Breast epithelium (tissue), 4 donors: ENCODE measurements around the gene VMO1. TPM values are rescaled to one million over a fixed set of nuclear protein-coding genes. Genes with fewer than 3 reads are reported as not detected.

ENCODE experiments used
- DNase-seq, 2 donors: peaks; one replicate each; pipeline ENCODE4 v3.0.0-alpha.2; 2019; ENCODE audit warnings: low spot score in 2 of 2
- H3K27ac ChIP-seq, 2 donors: fragments of 200-600 bp; sonication (generic) in 1 of 2; one replicate each; pipeline ENCODE4 v1.5.1; 2016 to 2019; ENCODE audit warnings: mild to moderate bottlenecking in 1 of 2
- H3K27me3 ChIP-seq, 2 donors: fragments of 200-600 bp; sonication (generic) in 1 of 2; one replicate each; pipeline versions ENCODE4 v1.5.1 to v1.6.0; 2017 to 2019; ENCODE audit warnings: control low read depth in 1 of 2, mild to moderate bottlenecking in 1 of 2
- H3K36me3 ChIP-seq: fragments of 200-600 bp; one replicate; pipeline ENCODE4 v1.5.1; 2019
- H3K4me1 ChIP-seq, 2 donors: fragments of 200-600 bp; sonication (generic); one replicate each; pipeline ENCODE4 v1.5.1; 2016 to 2019; ENCODE audit warnings: control low read depth in 1 of 2
- H3K4me3 ChIP-seq, 3 donors: fragments of 200-600 bp; sonication (generic); 1 replicate in 2 of 3; 2 replicates in 1 of 3; pipeline ENCODE4 v1.5.1; 2016 to 2019; ENCODE audit warnings: mild to moderate bottlenecking in 3 of 3, moderate library complexity in 2 of 3
- H3K9me3 ChIP-seq, 2 donors: fragments of 200-600 bp; sonication (generic) in 1 of 2; one replicate each; pipeline ENCODE4 v1.5.1; 2016 to 2019; ENCODE audit warnings: control low read depth in 1 of 2
- CTCF ChIP-seq, 3 donors: fragments of 450-650 bp; IDR thresholded peaks; one replicate each; pipeline ENCODE4 v1.5.1; 2016 to 2017; ENCODE audit warnings: antibody characterized with exemption in 3 of 3, mild to moderate bottlenecking in 3 of 3, moderate library complexity in 3 of 3
- POLR2A ChIP-seq: fragments of 450-650 bp; IDR thresholded peaks from one replicate; pipeline ENCODE4 v1.6.1; 2016; ENCODE audit warnings: antibody characterized with exemption, mild to moderate bottlenecking, moderate library complexity
- POLR2AphosphoS5 ChIP-seq, 3 donors: sonication (generic); formaldehyde crosslinking; IDR thresholded peaks; one replicate each; pipeline ENCODE4 v1.6.1; 2017; ENCODE audit warnings: antibody characterized with exemption in 3 of 3
- intact Hi-C: fragments of 100-400 bp; cut with DNase I; formaldehyde crosslinking; loops from one replicate; pipeline ENCODE4 v1.15.1; 2023; ENCODE audit warnings: low total_unique reads
- total RNA-seq, 3 donors: library from RNA; depleted of rRNA; stranded (reverse); fragments of >200 nt; gene quantifications; one replicate each; pipeline ENCODE4 v1.1.0, GENCODE V29; 2016

Gene VMO1
- total RNA-seq, 3 donors from 2014 or later = 0.98 to 5.0 (median 2.6) TPM

- Histone ChIP-seq H3K4me3 (no peak overlapping the region), H3K27me3 (no peaks in the 10 kb centered on the region), H3K36me3 (no peaks in the 10 kb centered on the region), H3K4me1 (no peaks in the 10 kb centered on the region), H3K27ac (no peak overlapping the region), H3K9me3 (no peaks in the 10 kb centered on the region)
- intact Hi-C loops = no loop called here
- no peak for DNase-seq
- no peak for TF ChIP-seq CTCF (IDR thresholded peaks at IDR 0.05)
Measured at GRCh38 chr17:4772235-4772613, 13.9 kb downstream of the VMO1 start.

GRCh38 chr17:4771519-4772234 is 14.5 kb downstream of the VMO1 start, which contains the start of gene TM4SF5:
Gene TM4SF5, plus strand, starts transcription at chr17:4771886. Its CDS starts 37 bp downstream, at chr17:4771923.
- no peak within 1 kb of the TSS for H3K4me3 ChIP-seq
- no peaks in the 10 kb centered on the region for H3K4me1 ChIP-seq
- H3K27me3 ChIP-seq = no peaks in the 10 kb centered on the region
- no peak for TF ChIP-seq CTCF (IDR thresholded peaks at IDR 0.05)
- TF ChIP-seq POLR2A = no peak
- TF ChIP-seq POLR2AphosphoS5 (IDR thresholded peaks at IDR 0.05) = no peak
- no peak for DNase-seq
- H3K36me3 ChIP-seq = no peaks in the 10 kb centered on the region
- no peaks in the 10 kb centered on the region for H3K9me3 ChIP-seq
- no peak within 1 kb of the TSS for H3K27ac ChIP-seq
- intact Hi-C loops = no loop called here

- intact Hi-C loops = no loop called here
Measured at GRCh38 chr17:4769628-4770027, 16.5 kb downstream of the VMO1 start.

GRCh38 chr17:4768298-4768697 is 17.9 kb downstream of the VMO1 start:
- no peak for DNase-seq
- H3K4me1 ChIP-seq = no peaks in the 10 kb centered on the region
- no peak overlapping the region for H3K27ac ChIP-seq
- no peaks in the 10 kb centered on the region for H3K36me3 ChIP-seq
- no peak for TF ChIP-seq CTCF (IDR thresholded peaks at IDR 0.05)
- TF ChIP-seq POLR2A = no peak
- TF ChIP-seq POLR2AphosphoS5 (IDR thresholded peaks at IDR 0.05) = no peak
- H3K27me3 ChIP-seq = no peaks in the 10 kb centered on the region
- no peak overlapping the region for H3K4me3 ChIP-seq
- intact Hi-C loops = no loop called here
- no peaks in the 10 kb centered on the region for H3K9me3 ChIP-seq

More at GRCh38 chr17:4769628-4770027, 16.5 kb downstream of the VMO1 start:
- no peak overlapping the region for H3K27ac ChIP-seq
- no peaks in the 10 kb centered on the region for H3K9me3 ChIP-seq
- H3K36me3 ChIP-seq = no peaks in the 10 kb centered on the region
- H3K27me3 ChIP-seq = no peaks in the 10 kb centered on the region
- H3K4me3 ChIP-seq = no peak overlapping the region
- H3K4me1 ChIP-seq = no peaks in the 10 kb centered on the region
- no peak for DNase-seq
- TF ChIP-seq CTCF (IDR thresholded peaks at IDR 0.05) = no peak
- no peak for TF ChIP-seq POLR2A
- no peak for TF ChIP-seq POLR2AphosphoS5 (IDR thresholded peaks at IDR 0.05)

- Histone ChIP-seq H3K4me1 (no peaks in the 10 kb centered on the region), H3K36me3 (no peaks in the 10 kb centered on the region), H3K9me3 (no peaks in the 10 kb centered on the region), H3K27ac (no peak overlapping the region), H3K27me3 (no peaks in the 10 kb centered on the region), H3K4me3 (no peak overlapping the region)
- DNase-seq = no peak
- no peak for TF ChIP-seq POLR2A
- TF ChIP-seq POLR2AphosphoS5 (IDR thresholded peaks at IDR 0.05) = no peak
- no peak for TF ChIP-seq CTCF (IDR thresholded peaks at IDR 0.05)
- intact Hi-C loops = no loop called here
Measured at GRCh38 chr17:4766723-4767122, 19.4 kb downstream of the VMO1 start.
